Endodermal cell (in vitro differentiated cells): ENCODE measurements around the gene SH3TC1. TPM values are rescaled to one million over a fixed set of nuclear protein-coding genes. Genes with fewer than 3 reads are reported as not detected.

Experiments used
- DNase-seq: peaks from one replicate; pipeline ENCODE4 v3.0.0-alpha.2; 2017
- H3K27ac ChIP-seq: 2 replicates; pipeline ENCODE4 v1.5.1; 2013; ENCODE audit warnings: mild to moderate bottlenecking, low read depth, low read length, moderate library complexity
- H3K27me3 ChIP-seq: 2 replicates; pipeline ENCODE4 v1.6.1; 2013; ENCODE audit warnings: mild to moderate bottlenecking, low read length, moderate library complexity; ENCODE audit not compliant: insufficient read depth, control insufficient read depth, poor library complexity, severe bottlenecking
- H3K36me3 ChIP-seq: 2 replicates; pipeline ENCODE4 v1.7.0; 2013; ENCODE audit warnings: mild to moderate bottlenecking, low read length, moderate library complexity; ENCODE audit not compliant: control insufficient read depth, insufficient read depth
- H3K4me1 ChIP-seq: one replicate; pipeline ENCODE4 v1.7.0; 2013; ENCODE audit warnings: low read length; ENCODE audit not compliant: control insufficient read depth, insufficient read depth
- H3K4me3 ChIP-seq: 2 replicates; pipeline ENCODE4 v1.5.1; 2013; ENCODE audit warnings: mild to moderate bottlenecking, low read length, moderate library complexity
- H3K9ac ChIP-seq: 2 replicates; pipeline ENCODE4 v1.6.1; 2013; ENCODE audit warnings: mild to moderate bottlenecking, low read length, moderate library complexity; ENCODE audit not compliant: poor library complexity, severe bottlenecking; ENCODE audit errors: extremely low read depth
- H3K9me3 ChIP-seq: 2 replicates; pipeline ENCODE4 v1.6.1; 2013; ENCODE audit warnings: mild to moderate bottlenecking, low read length, moderate library complexity; ENCODE audit not compliant: control insufficient read depth
- H3K27ac Mint-ChIP-seq: 2 replicates; pipeline ENCODE4 v1.8.0; 2020; ENCODE audit warnings: mixed read lengths
- H3K27me3 Mint-ChIP-seq: 2 replicates; pipeline ENCODE4 v1.8.0; 2021; ENCODE audit warnings: mild to moderate bottlenecking, mixed read lengths; ENCODE audit not compliant: insufficient read depth
- H3K36me3 Mint-ChIP-seq: 2 replicates; pipeline ENCODE4 v1.8.0; 2020; ENCODE audit warnings: low read depth, mixed read lengths
- H3K4me1 Mint-ChIP-seq: 2 replicates; pipeline ENCODE4 v1.8.0; 2020; ENCODE audit warnings: mixed read lengths
- H3K4me3 Mint-ChIP-seq: 2 replicates; pipeline ENCODE4 v1.8.0; 2020; ENCODE audit warnings: mild to moderate bottlenecking, moderate library complexity, mixed read lengths
- H3K9me3 Mint-ChIP-seq: 2 replicates; pipeline ENCODE4 v1.8.0; 2020; ENCODE audit warnings: mild to moderate bottlenecking, mixed read lengths
- WGBS, 2 experiments: methylation state at CpG; one replicate each; pipeline versions ENCODE4 v1.1.5 to v1.1.7; 2013; ENCODE audit warnings: missing lambda C conversion rate in 2 of 2, mixed read lengths in 1 of 2; ENCODE audit not compliant: insufficient coverage in 1 of 2, insufficient read length in 1 of 2; 5-methylcytosine and 5-hydroxymethylcytosine counted together
- total RNA-seq, 2 donors: library from RNA; stranded (reverse); fragmentation: NEBNext Ultra II Directional in 1 of 2; extraction: Animal tissue kit (Norgen Biotek cat#: 25700) in 1 of 2; gene quantifications; 2 replicates in 1 of 2; 3 replicates in 1 of 2; pipeline ENCODE4 v1.2.1, GENCODE V29; 2021
- TF ChIP-seq, protein P1 (sequence below): fragments of 200-600 bp; sonication (generic); conservative IDR thresholded peaks from 2 replicates; pipeline ENCODE4 v1.5.0; 2021; ENCODE audit warnings: antibody characterized with exemption, mild to moderate bottlenecking

SH3TC1 gene
- total RNA-seq, 2 donors from 2014 or later = 1.9 to 2.6 TPM

DNA sequence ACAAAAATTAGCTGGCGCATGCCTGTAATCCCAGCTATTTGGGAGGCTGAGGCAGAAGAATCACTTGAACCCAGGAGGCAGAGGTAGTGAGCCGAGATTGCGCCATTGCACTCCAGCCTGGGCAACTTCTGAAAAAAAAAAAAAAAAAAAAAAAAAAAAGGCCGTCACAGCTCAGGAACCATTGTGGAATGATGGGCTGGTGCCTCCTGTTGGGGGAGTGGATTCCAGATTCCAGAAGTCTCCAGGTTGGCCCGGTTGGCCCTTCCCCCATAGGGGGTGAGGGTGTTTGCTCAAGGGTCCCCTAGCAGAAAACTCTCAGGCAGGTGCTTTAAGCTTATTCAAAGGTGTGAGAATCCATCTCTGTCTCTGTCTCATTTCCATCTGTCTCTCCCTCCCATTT is 11.5 kb downstream of the SH3TC1 start:
- no peaks in the 10 kb centered on the region for H3K9me3 Mint-ChIP-seq
- H3K4me1 ChIP-seq = no peaks in the 10 kb centered on the region
- no peak overlapping the region for H3K27ac Mint-ChIP-seq
- H3K36me3 Mint-ChIP-seq = no peaks in the 10 kb centered on the region
- H3K27me3 ChIP-seq = no peaks in the 10 kb centered on the region
- no peaks in the 10 kb centered on the region for H3K36me3 ChIP-seq
- H3K4me1 Mint-ChIP-seq = peaks cover 16% of the 10 kb centered on the region
- TF ChIP-seq, protein P1, sequence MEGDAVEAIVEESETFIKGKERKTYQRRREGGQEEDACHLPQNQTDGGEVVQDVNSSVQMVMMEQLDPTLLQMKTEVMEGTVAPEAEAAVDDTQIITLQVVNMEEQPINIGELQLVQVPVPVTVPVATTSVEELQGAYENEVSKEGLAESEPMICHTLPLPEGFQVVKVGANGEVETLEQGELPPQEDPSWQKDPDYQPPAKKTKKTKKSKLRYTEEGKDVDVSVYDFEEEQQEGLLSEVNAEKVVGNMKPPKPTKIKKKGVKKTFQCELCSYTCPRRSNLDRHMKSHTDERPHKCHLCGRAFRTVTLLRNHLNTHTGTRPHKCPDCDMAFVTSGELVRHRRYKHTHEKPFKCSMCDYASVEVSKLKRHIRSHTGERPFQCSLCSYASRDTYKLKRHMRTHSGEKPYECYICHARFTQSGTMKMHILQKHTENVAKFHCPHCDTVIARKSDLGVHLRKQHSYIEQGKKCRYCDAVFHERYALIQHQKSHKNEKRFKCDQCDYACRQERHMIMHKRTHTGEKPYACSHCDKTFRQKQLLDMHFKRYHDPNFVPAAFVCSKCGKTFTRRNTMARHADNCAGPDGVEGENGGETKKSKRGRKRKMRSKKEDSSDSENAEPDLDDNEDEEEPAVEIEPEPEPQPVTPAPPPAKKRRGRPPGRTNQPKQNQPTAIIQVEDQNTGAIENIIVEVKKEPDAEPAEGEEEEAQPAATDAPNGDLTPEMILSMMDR = no peak
- DNase-seq = no peak
- WGBS, 2 experiments = 88 to 100% methylated on average over 1 to 5 of the region's 5 CpGs
- no peaks in the 10 kb centered on the region for H3K27me3 Mint-ChIP-seq
- no peak overlapping the region for H3K4me3 ChIP-seq
- no peak overlapping the region for H3K27ac ChIP-seq
- H3K9ac ChIP-seq = no peak overlapping the region
- H3K9me3 ChIP-seq = no peaks in the 10 kb centered on the region
- no peak overlapping the region for H3K4me3 Mint-ChIP-seq

DNA sequence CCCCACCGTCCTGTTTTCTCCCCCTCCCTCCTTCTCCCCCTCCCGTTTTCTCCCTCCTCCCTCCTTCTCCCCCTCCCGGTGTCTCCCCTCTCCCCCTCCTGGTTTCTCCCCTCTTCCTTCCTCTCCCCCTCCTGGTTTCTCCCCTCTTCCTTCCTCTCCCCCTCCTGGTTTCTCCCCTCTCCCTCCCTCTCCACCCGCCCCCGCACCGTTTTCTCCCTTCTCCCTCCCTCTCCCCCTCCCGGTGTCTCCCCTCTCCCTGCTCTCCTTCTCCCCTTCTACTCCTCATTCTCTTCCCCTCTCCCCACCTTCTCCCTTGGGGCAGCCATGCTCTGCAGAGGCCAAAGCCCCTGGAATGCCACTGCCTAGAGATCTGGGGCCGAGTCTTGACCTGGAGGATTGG is 12.2 kb downstream of the SH3TC1 start:
- Histone ChIP-seq H3K27ac (no peak overlapping the region), H3K9me3 (no peaks in the 10 kb centered on the region), H3K27me3 (no peaks in the 10 kb centered on the region), H3K4me1 (no peaks in the 10 kb centered on the region), H3K4me3 (no peak overlapping the region), H3K9ac (no peak overlapping the region), H3K36me3 (no peaks in the 10 kb centered on the region)
- Mint-ChIP-seq H3K9me3 (no peaks in the 10 kb centered on the region), H3K27me3 (no peaks in the 10 kb centered on the region), H3K4me3 (no peak overlapping the region), H3K36me3 (no peaks in the 10 kb centered on the region), H3K27ac (no peak overlapping the region), H3K4me1 (peaks cover 16% of the 10 kb centered on the region)
- 40 to 59% methylated on average over 1 to 8 of the region's 8 CpGs for WGBS, 2 experiments
- TF ChIP-seq, protein P1 = no peak
- DNase-seq = no peak

DNA sequence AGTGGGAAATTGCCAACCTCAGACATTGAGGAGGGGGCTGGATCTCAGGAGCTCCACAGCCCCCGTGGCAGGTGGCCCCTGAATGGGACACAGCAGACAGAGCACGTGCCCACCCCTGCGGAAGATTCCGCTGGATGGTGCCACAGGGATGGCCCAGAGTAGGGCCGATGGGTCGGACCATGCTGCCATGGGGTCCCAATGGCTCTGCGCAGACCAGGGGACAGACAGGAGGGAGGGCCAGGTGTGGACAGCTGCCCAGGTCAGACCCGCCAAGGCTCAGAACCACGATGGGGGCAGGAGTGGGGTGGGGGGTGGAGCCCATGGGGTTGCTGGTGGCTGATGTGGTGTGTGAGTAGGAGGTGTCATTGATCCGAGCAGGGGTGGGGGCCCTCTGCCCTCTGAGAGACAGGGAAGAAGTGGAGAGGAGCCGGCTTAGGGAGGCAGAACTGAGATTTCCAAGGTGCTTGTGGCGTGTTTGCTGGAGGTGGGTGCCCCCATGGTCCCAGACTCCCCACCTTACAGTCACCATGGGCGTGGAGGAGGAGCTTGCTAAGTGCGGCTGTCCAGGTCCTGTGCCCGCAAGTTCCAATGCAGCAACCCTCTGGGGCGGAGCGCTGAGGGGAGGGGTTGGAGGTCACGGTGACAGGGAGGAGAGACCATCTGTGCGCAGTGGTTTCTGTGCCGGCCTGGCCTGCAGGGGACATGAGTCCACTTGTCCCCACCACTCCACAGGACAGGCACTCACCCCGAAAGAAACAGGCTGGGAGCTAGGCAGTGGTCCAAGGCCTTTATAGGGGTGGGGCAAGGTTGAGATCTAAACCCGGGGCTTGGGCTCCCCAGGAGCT is 12.9 kb downstream of the SH3TC1 start:
- H3K4me1 Mint-ChIP-seq = peaks cover 16% of the 10 kb centered on the region
- no peaks in the 10 kb centered on the region for H3K9me3 Mint-ChIP-seq
- no peak for DNase-seq
- TF ChIP-seq, protein P1 = no peak
- H3K4me3 Mint-ChIP-seq = no peak overlapping the region
- H3K27ac Mint-ChIP-seq = no peak overlapping the region
- no peak overlapping the region for H3K27ac ChIP-seq
- H3K36me3 Mint-ChIP-seq = no peaks in the 10 kb centered on the region
- H3K36me3 ChIP-seq = no peaks in the 10 kb centered on the region
- H3K27me3 Mint-ChIP-seq = no peaks in the 10 kb centered on the region
- H3K9ac ChIP-seq = no peak overlapping the region
- no peaks in the 10 kb centered on the region for H3K4me1 ChIP-seq
- H3K9me3 ChIP-seq = no peaks in the 10 kb centered on the region
- H3K4me3 ChIP-seq = no peak overlapping the region
- WGBS, 2 experiments = 89 to 91% methylated on average over 6 to 22 of the region's 22 CpGs
- H3K27me3 ChIP-seq = no peaks in the 10 kb centered on the region
